Measurements from ENCODE around the gene NPW.

The NPW gene

DNA sequence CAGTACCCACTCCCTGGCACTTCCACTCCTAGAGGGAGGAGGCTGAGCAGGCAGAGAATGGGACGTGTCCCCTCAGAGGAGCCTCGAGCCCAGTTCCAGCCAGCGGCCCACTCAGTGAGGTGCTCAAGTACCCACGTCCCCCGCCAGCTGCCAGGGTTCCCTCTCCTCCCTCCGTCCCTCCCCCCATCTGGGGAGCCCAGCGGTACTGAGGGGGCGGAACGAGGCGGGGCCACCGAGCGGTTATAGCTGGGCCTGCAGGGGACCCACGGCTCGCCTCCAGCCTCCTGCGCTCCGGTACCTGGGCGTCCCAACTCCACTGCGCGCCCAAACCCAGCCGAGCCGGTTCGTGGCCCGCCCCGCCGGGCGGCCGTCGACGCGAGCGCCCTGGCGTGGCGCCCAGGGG is at the start of gene NPW:
Gene NPW, plus strand, starts transcription at position 268 of the 403 bp plus-strand sequence.
- H3K36me3 ChIP-seq (ENCODE audit: insufficient read depth, low read length) = no peaks in the 10 kb centered on the region
- H2AFZ ChIP-seq (ENCODE audit: low read length, unreplicated experiment) = peak within 1 kb of the TSS; percentile 25
- peak within 1 kb of the TSS; percentile 51 for H3K4me3 ChIP-seq (ENCODE audit: low read depth, low read length)
- H3K79me2 ChIP-seq (ENCODE audit: control insufficient read depth, insufficient read depth, low read length, unreplicated experiment) = no peaks in the 10 kb centered on the region
- no peak within 1 kb of the TSS for H3K27ac ChIP-seq (ENCODE audit: low read depth, low read length)
- peaks cover 9% of the 10 kb centered on the region for H3K4me1 ChIP-seq (ENCODE audit: control insufficient read depth, insufficient read depth, low read length, unreplicated experiment)
- peaks cover 16% of the 10 kb centered on the region for H3K27me3 ChIP-seq (ENCODE audit: insufficient read depth, low read length)

DNA sequence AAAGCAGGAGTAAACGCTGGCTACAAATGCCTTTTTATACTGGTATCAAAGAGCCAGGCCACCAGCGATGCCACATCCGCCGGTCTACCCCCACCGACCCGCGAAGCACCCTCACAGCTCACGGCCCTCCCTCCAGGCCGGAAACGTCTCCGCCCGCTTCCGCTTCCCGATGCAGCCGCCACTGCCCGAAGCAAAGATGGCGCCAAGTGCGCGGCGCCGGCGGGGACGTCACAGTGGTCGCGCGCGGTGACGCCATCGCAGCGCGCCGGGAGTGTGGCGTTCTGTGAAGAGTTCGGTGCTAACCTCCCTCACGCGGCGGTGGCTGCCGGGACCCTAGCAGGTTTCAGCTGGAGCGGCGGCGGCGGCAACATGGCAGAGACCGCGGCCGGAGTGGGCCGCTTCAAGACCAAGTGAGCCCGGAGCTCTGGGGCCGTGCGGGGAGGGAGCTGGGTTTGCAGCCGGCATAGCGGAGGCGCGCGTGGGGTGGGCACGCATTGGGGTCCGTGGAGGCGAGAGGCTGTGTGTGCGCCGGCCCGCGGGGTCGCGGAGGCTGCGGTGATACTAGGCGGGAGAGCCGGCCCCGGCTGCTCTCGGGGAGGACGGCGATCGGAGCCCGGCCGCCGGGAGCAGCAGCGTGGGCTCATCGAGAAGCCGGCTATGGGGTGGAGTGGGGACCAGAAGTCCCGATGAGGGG is 47.6 kb upstream of the NPW start, which contains the start of gene TBL3:
Gene TBL3, plus strand, starts transcription at position 258 of the 694 bp plus-strand sequence. Its CDS starts 112 bp downstream, at position 370.
- peaks cover 25% of the 10 kb centered on the region for H3K79me2 ChIP-seq (ENCODE audit: control insufficient read depth, insufficient read depth, low read length, unreplicated experiment)
- no peaks in the 10 kb centered on the region for H3K27me3 ChIP-seq (ENCODE audit: insufficient read depth, low read length)
- H3K27ac ChIP-seq (ENCODE audit: low read depth, low read length) = peak within 1 kb of the TSS; percentile 78
- H2AFZ ChIP-seq (ENCODE audit: low read length, unreplicated experiment) = peak within 1 kb of the TSS; percentile 94
- H3K36me3 ChIP-seq (ENCODE audit: insufficient read depth, low read length) = no peaks in the 10 kb centered on the region
- H3K4me1 ChIP-seq (ENCODE audit: control insufficient read depth, insufficient read depth, low read length, unreplicated experiment) = peaks cover 6% of the 10 kb centered on the region
- H3K4me3 ChIP-seq (ENCODE audit: low read depth, low read length) = peak within 1 kb of the TSS; percentile 99

DNA sequence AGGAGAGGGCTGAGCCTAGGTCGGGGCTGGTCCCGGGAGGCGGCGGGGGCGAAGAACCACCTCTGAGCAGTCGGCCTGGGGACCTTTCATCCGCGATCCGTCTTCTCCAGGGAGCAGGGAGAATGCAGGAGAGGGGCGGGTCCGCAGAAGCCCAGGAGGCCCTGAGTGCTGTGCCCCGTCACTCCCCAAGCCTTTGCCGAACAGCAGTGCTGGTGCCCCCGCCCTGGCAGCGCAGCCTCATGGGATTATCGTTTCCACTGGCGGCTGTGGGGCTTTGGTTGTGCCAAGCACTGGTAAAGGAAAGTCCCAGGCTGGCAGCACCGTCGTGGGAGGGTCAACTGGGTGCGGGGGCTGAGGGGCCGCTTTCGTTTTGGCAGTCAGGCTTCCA is 47.1 kb upstream of the NPW start:
- peaks cover 6% of the 10 kb centered on the region for H3K4me1 ChIP-seq (ENCODE audit: control insufficient read depth, insufficient read depth, low read length, unreplicated experiment)
- H3K27ac ChIP-seq (ENCODE audit: low read depth, low read length) = peak overlapping the region; percentile 54; the same call in 1 of the 2 replicates
- H2AFZ ChIP-seq (ENCODE audit: low read length, unreplicated experiment) = peak overlapping the region; percentile 72
- peak overlapping the region; percentile 99 for H3K4me3 ChIP-seq (ENCODE audit: low read depth, low read length)
- peaks cover 25% of the 10 kb centered on the region for H3K79me2 ChIP-seq (ENCODE audit: control insufficient read depth, insufficient read depth, low read length, unreplicated experiment)
- H3K36me3 ChIP-seq (ENCODE audit: insufficient read depth, low read length) = no peaks in the 10 kb centered on the region
- H3K27me3 ChIP-seq (ENCODE audit: insufficient read depth, low read length) = no peaks in the 10 kb centered on the region

GRCh38 chr16:1973461-1974156 is 46.0 kb upstream of the NPW start:
- peaks cover 25% of the 10 kb centered on the region for H3K79me2 ChIP-seq (ENCODE audit: control insufficient read depth, insufficient read depth, low read length, unreplicated experiment)
- H3K27ac ChIP-seq (ENCODE audit: low read depth, low read length) = no peak overlapping the region
- peaks cover 6% of the 10 kb centered on the region for H3K4me1 ChIP-seq (ENCODE audit: control insufficient read depth, insufficient read depth, low read length, unreplicated experiment)
- no peaks in the 10 kb centered on the region for H3K27me3 ChIP-seq (ENCODE audit: insufficient read depth, low read length)
- H3K36me3 ChIP-seq (ENCODE audit: insufficient read depth, low read length) = peaks cover 4% of the 10 kb centered on the region; the same call in 1 of the 2 replicates
- H3K4me3 ChIP-seq (ENCODE audit: low read depth, low read length) = no peak overlapping the region; the same call in 1 of the 2 replicates
- H2AFZ ChIP-seq (ENCODE audit: low read length, unreplicated experiment) = no peak overlapping the region

GRCh38 chr16:1974157-1975070 is 45.2 kb upstream of the NPW start:
- Histone ChIP-seq H3K4me3 (ENCODE audit: low read depth, low read length) (no peak overlapping the region), H3K4me1 (ENCODE audit: control insufficient read depth, insufficient read depth, low read length, unreplicated experiment) (peaks cover 6% of the 10 kb centered on the region), H3K36me3 (ENCODE audit: insufficient read depth, low read length) (peaks cover 4% of the 10 kb centered on the region; the same call in 1 of the 2 replicates), H3K27me3 (ENCODE audit: insufficient read depth, low read length) (peaks cover 4% of the 10 kb centered on the region; the same call in 1 of the 2 replicates), H3K79me2 (ENCODE audit: control insufficient read depth, insufficient read depth, low read length, unreplicated experiment) (peaks cover 25% of the 10 kb centered on the region), H3K27ac (ENCODE audit: low read depth, low read length) (no peak overlapping the region), H2AFZ (ENCODE audit: low read length, unreplicated experiment) (no peak overlapping the region)

- Histone ChIP-seq H3K4me3 (ENCODE audit: low read depth, low read length) (no peak overlapping the region), H3K27me3 (ENCODE audit: insufficient read depth, low read length) (peaks cover 16% of the 10 kb centered on the region; the same call in 1 of the 2 replicates), H2AFZ (ENCODE audit: low read length, unreplicated experiment) (no peak overlapping the region), H3K27ac (ENCODE audit: low read depth, low read length) (no peak overlapping the region), H3K4me1 (ENCODE audit: control insufficient read depth, insufficient read depth, low read length, unreplicated experiment) (peaks cover 6% of the 10 kb centered on the region), H3K36me3 (ENCODE audit: insufficient read depth, low read length) (peaks cover 4% of the 10 kb centered on the region; the same call in 1 of the 2 replicates), H3K79me2 (ENCODE audit: control insufficient read depth, insufficient read depth, low read length, unreplicated experiment) (peaks cover 25% of the 10 kb centered on the region)
Measured at GRCh38 chr16:1975432-1976215, 44.0 kb upstream of the NPW start.

GRCh38 chr16:1976216-1976520 is 43.4 kb upstream of the NPW start:
- peaks cover 22% of the 10 kb centered on the region for H3K79me2 ChIP-seq (ENCODE audit: control insufficient read depth, insufficient read depth, low read length, unreplicated experiment)
- no peak overlapping the region for H2AFZ ChIP-seq (ENCODE audit: low read length, unreplicated experiment)
- H3K4me1 ChIP-seq (ENCODE audit: control insufficient read depth, insufficient read depth, low read length, unreplicated experiment) = peaks cover 3% of the 10 kb centered on the region
- no peak overlapping the region for H3K4me3 ChIP-seq (ENCODE audit: low read depth, low read length)
- H3K27me3 ChIP-seq (ENCODE audit: insufficient read depth, low read length) = peaks cover 21% of the 10 kb centered on the region; the same call in 1 of the 2 replicates
- H3K27ac ChIP-seq (ENCODE audit: low read depth, low read length) = no peak overlapping the region
- H3K36me3 ChIP-seq (ENCODE audit: insufficient read depth, low read length) = peaks cover 4% of the 10 kb centered on the region; the same call in 1 of the 2 replicates

GRCh38 chr16:1976951-1977874 is 42.4 kb upstream of the NPW start:
- Histone ChIP-seq H3K36me3 (ENCODE audit: insufficient read depth, low read length) (peaks cover 4% of the 10 kb centered on the region; the same call in 1 of the 2 replicates), H3K4me3 (ENCODE audit: low read depth, low read length) (no peak overlapping the region), H3K27me3 (ENCODE audit: insufficient read depth, low read length) (peaks cover 32% of the 10 kb centered on the region), H3K4me1 (ENCODE audit: control insufficient read depth, insufficient read depth, low read length, unreplicated experiment) (peaks cover 3% of the 10 kb centered on the region), H2AFZ (ENCODE audit: low read length, unreplicated experiment) (no peak overlapping the region), H3K79me2 (ENCODE audit: control insufficient read depth, insufficient read depth, low read length, unreplicated experiment) (peaks cover 19% of the 10 kb centered on the region), H3K27ac (ENCODE audit: low read depth, low read length) (no peak overlapping the region)

- Histone ChIP-seq H3K36me3 (ENCODE audit: insufficient read depth, low read length) (peaks cover 4% of the 10 kb centered on the region; the same call in 1 of the 2 replicates), H3K79me2 (ENCODE audit: control insufficient read depth, insufficient read depth, low read length, unreplicated experiment) (peaks cover 14% of the 10 kb centered on the region), H3K4me1 (ENCODE audit: control insufficient read depth, insufficient read depth, low read length, unreplicated experiment) (peaks cover under 1% of the 10 kb centered on the region), H2AFZ (ENCODE audit: low read length, unreplicated experiment) (no peak overlapping the region), H3K4me3 (ENCODE audit: low read depth, low read length) (no peak overlapping the region), H3K27ac (ENCODE audit: low read depth, low read length) (no peak overlapping the region), H3K27me3 (ENCODE audit: insufficient read depth, low read length) (peaks cover 38% of the 10 kb centered on the region)
Measured at GRCh38 chr16:1977875-1978268, 41.7 kb upstream of the NPW start.
